Dedifferentiated amniotic fluid mesenchymal stem cell (primary cell): ENCODE measurements around the gene TIMP2.

Experiments used
- DNase-seq: peaks from one replicate; pipeline ENCODE4 v3.0.0-alpha.2; 2016; ENCODE audit errors: extremely low spot score

The TIMP2 gene

DNA sequence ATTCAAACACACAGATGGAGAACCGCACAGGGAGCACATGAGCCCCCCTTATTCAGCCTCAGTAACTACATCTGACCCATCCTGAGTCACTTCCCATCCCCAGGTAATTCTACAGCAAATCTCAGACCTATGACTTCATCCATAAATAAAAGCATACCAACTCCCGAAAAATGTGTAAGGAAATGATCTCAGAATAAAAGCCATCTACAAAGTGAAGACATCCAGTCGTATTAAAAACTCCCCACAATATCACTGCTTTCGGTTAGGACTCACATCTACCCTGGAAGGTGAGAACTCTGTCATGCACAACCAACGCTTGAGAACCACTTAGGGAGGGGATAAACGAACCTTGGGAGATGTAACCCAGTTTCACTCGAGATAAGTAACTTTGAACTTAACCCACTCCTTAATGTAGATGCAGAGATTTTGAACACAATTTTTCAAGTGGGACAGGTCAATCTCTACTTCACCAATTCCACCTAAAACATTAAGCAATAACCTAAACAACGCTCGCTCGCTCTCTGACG, 85.9 kb downstream of the TIMP2 start:
- DNase-seq, result no peak

DNA sequence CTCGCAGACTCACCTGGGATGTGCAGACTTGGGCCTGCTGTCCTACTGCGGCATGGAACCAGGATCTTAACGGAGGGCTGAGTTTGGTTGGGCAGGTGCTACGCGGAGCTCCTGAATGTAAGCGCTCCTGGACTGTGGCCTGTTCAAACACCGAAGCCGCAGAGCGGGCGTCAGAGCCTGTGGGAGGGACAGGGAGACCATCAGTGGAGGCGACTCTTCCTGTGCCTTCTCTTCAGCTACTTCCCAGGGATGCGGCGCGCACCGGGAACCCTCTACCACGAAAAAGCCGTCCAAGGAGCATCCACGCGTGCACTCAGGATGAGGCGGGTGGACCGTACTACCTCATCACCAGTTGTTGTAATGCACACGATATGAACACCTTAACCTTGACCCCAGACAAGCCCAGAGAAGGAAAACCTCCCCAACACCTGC, 86.6 kb downstream of the TIMP2 start:
- no peak for DNase-seq

GRCh38 chr17:78836420-78837021, 88.7 kb downstream of the TIMP2 start:
- DNase-seq, result no peak

GRCh38 chr17:78834571-78834970, 90.6 kb downstream of the TIMP2 start:
- no peak for DNase-seq

- DNase-seq, result no peak
Measured at GRCh38 chr17:78832541-78832810, 92.7 kb downstream of the TIMP2 start.

DNA sequence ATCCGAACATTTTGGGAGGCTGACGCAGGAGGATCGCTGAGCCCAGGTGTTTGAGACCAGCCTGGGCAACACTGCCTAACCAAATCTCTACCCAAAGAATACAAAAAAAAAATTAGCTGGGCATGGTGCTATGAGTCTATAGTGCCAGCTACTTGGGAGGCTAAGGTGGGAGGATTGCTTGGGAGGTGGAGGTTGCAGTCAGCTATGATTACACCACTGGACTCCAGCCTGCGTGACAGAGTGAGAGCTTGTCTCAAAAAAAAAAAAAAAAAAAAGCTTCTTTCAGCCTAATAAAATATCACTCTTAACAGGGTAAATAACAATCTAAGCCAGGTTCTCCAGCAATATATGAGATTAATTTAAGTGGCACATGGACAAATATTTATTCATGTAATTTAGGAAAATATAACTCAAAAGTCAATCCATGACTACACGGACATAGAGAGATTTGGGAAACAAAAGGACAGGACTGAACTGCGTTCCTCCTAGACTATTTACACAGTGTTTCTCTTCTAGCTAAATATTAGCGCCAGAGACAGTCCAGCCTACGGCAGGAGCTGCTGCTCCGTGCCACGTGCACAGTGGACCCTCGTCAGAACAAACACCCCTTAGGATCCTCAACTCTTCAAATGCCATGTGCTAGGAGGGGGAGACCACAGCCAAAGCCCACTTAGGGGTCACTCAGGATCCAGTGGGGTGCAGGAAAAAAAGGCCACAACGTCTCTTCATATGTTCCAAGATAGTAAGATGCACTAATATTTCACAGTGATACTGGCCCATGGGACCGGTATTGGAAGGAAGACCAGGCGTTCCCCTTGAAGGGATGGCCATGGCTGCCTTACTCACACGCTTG, 93.3 kb downstream of the TIMP2 start:
- no peak for DNase-seq

- DNase-seq, result no peak
Measured at GRCh38 chr17:78829477-78829876, 95.7 kb downstream of the TIMP2 start.

- no peak for DNase-seq
Measured at GRCh38 chr17:78828470-78829185, 96.6 kb downstream of the TIMP2 start.

DNA sequence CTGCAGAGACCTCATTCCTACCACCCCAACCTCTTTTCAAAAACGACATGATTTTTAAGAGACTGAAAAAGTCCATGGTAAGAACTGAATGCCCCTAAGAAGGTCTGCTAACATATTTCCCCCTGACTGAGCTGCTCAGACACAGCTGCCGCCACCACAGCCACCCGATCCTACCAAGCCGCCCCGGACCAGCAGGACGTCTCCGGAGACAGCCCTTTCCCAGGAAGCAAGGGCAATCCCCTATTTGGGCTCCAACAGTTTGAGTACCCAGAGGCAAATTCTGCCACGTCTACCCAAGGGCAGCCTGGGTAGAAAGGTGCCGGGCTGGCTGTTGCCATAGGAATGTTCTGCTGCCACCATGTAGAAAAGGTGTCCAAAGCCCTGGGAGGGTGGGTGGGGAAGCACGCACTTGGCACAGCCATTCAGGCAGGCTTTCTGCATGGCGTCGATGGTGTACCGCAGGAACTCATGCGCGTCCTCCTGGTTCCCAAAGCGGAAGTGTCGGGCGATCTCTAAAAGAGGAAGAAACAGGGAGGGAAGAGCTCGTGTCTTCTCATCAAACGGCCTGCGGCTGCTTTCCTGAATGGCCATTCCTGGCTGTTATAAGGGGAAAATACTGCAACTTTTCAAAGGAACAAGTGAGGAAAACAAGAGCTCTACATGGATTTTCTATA, 98.2 kb downstream of the TIMP2 start:
- DNase-seq, result no peak

GRCh38 chr17:78826421-78826820, 98.8 kb downstream of the TIMP2 start:
- no peak for DNase-seq

DNA sequence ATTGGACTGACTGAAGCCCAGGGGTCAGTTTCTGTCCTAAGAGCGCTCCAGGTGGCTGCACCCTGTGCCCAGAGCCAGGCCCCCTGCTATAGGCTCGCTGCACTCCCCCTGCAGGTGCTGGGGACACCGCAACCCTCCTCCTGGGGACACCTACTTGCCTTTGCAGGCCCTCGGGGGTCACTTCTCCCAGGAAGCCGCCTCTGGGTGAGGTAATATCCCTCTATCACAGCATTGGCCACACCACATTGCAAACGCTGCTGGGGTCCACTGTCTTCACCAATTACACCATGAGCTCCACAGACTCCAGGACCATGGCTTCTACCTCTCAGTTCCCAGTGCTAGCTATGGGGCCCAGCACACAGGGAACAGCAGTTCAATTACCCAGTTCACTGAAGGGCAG, 99.5 kb downstream of the TIMP2 start:
- DNase-seq, result no peak

GRCh38 chr17:78824240-78824639, 100.9 kb downstream of the TIMP2 start:
- no peak for DNase-seq

DNA sequence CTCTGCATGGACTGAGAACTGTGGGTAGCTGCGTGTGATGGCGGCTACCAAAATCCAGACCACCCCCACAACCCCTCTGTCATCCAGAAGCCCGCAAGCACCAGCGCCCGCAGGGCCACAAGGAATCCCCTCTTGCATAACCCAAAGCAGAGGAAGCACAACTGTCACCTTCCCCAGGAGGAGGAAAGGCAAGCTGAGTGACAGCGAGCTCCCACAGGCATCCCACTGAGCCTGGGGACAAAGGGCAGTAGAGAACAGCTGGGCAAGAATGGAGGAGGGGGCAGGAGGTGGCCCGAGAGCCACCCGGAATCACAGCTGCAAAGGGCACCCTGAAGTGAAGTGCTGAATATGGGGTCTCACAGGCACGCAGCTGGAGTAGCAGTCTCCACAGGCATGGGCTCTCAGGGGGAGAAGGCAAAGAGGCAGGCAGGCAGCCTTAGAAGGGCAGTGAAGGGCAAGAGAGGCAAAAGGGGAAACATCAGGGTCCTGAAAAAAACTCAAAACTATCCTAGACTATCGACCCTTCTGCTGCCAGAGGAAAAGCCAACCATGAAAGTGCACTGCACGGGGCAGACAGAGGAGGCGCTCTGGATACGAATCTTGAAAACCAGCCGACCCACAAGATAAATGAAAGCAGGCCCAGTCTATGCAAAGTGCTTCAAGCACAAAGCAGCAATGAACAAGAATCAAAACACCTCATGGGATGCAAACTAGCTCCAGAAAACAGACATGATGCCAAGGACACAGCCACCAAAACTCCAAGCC, 101.7 kb downstream of the TIMP2 start:
- no peak for DNase-seq

DNA sequence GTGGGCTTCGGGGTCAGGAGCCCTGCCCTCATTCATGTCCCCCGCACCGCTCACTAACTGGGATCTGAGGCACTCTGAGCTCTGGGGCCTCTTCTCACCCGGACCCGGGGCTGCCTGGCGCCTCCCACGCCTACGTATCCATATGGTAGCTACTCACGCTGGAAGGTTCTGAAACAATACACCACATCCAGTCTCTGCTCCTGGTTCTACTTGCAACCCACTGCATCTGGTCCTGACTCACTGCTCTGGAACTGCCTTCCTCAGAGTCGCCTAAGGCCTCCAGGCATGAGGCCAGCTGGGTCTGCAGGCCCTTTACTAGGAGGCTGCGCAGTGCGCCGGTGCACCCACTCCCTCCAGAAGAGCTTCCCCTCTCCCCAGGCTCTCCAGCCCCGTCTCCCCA, 102.6 kb downstream of the TIMP2 start:
- peak; percentile 88 for DNase-seq

DNA sequence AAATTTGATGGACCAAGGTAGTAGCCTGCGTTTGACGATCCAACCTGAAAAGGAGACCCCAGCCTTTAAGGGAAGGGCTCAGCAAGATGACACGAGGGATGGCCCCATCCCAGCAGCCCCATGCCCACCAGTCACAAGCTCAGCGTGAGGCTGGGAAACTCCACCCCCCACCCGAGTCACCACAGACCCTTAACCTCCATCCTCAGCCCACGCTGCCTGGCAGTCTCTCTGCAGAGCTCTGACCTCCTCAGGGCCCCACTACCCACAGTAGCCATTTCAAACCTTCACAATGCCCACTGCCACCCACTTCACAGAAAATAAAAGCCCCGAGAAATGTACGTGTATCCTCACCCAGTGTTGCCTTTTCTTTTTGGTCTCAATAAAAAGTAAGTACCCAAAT, 103.2 kb downstream of the TIMP2 start:
- DNase-seq, result no peak

GRCh38 chr17:78820841-78821240, 104.3 kb downstream of the TIMP2 start:
- DNase-seq, result no peak

GRCh38 chr17:78819806-78820792, 105.1 kb downstream of the TIMP2 start:
- no peak for DNase-seq

DNA sequence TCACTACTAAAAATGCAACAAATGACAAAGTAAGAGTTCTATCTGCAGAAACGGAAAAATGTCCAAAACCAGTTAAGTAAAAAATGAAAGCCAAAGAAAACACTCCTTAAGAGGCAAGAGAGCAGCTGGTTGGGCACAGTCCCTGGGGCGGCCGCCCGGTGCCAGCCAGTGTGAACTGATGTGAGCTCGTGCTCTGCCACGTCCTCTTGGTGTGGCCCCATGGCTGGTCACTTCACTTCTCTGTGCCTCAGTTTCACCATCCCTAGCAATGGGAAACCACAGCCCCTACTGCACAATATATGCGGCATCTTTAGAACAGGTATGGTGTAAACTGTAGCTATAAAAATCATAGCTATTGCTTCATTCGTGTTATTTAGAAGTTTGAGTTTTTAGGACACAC, 105.8 kb downstream of the TIMP2 start:
- no peak for DNase-seq

- no peak for DNase-seq
Measured at GRCh38 chr17:78818932-78819331, 106.3 kb downstream of the TIMP2 start.

- DNase-seq, result no peak
Measured at GRCh38 chr17:78818152-78818846, 106.9 kb downstream of the TIMP2 start.
